Neuron (in vitro differentiated cells): Measurements from ENCODE around the gene GOSR1.
"Not testable (repeated sequence)": the region's sequence is repeated elsewhere in the genome, so short reads cannot be mapped to it uniquely, and the experiment has no call there.

Experiments
- H2AFZ ChIP-seq: one replicate; pipeline ENCODE4 v1.6.1; 2013; ENCODE audit warnings: low read depth, mild to moderate bottlenecking, inconsistent platforms, low read length, moderate library complexity
- H3K27me3 ChIP-seq: one replicate; pipeline ENCODE4 v1.6.1; 2013; ENCODE audit warnings: low read length; ENCODE audit not compliant: insufficient read depth
- H3K36me3 ChIP-seq: one replicate; pipeline ENCODE4 v1.6.1; 2013; ENCODE audit warnings: low read length; ENCODE audit not compliant: insufficient read depth
- H3K4me1 ChIP-seq: one replicate; pipeline ENCODE4 v1.6.1; 2013; ENCODE audit warnings: low read length; ENCODE audit not compliant: insufficient read depth
- H3K4me3 ChIP-seq: 2 replicates; pipeline ENCODE4 v1.5.1; 2013; ENCODE audit warnings: mild to moderate bottlenecking, low read length, moderate library complexity
- H3K9me3 ChIP-seq: one replicate; pipeline ENCODE4 v1.6.1; 2013; ENCODE audit warnings: low read length

GOSR1 gene

DNA sequence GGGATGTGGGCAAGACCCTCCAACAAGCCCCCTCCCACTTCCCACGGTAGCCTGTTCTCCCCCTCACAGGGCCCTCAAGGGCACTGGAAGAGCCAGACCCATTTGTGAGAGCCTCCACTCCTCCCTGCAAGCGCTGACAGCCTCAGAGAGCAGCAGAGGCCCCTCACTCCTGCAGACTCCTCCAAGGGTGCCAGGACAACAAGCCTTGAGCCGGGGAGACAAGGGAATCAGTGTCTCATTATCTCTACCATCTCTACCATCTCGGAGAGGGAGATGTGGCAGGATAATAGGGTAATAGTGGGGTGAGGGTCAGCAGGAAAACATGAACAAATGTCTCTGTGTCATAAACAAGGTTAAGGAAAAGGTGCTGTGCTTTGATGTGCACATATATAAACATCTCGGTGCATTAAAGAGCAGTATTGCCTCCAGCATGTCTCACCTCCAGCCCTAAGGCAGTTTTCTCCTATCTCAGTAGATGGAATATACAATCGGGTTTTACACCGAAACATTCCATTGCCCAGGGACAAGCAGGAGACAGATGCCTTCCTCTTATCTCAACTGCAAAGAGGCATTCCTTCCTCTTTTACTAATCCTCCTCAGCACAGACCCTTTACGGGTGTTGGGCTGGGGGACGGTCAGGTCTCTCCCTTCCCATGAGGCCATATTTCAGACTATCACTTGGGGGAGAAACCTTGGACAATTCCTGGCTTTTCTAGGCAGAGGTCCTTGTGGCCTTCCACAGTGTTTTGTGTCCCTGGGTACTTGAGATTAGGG lies 86.1 kb downstream of the GOSR1 start:
- H3K4me1 ChIP-seq, H3K27me3 ChIP-seq, H3K4me3 ChIP-seq, H3K9me3 ChIP-seq, H3K36me3 ChIP-seq, H2AFZ ChIP-seq: not testable (repeated sequence)

- not testable (repeated sequence) for H3K36me3 ChIP-seq, H2AFZ ChIP-seq, H3K4me3 ChIP-seq, H3K4me1 ChIP-seq, H3K27me3 ChIP-seq, H3K9me3 ChIP-seq
Measured at GRCh38 chr17:30563905-30564390, 86.7 kb downstream of the GOSR1 start.

DNA sequence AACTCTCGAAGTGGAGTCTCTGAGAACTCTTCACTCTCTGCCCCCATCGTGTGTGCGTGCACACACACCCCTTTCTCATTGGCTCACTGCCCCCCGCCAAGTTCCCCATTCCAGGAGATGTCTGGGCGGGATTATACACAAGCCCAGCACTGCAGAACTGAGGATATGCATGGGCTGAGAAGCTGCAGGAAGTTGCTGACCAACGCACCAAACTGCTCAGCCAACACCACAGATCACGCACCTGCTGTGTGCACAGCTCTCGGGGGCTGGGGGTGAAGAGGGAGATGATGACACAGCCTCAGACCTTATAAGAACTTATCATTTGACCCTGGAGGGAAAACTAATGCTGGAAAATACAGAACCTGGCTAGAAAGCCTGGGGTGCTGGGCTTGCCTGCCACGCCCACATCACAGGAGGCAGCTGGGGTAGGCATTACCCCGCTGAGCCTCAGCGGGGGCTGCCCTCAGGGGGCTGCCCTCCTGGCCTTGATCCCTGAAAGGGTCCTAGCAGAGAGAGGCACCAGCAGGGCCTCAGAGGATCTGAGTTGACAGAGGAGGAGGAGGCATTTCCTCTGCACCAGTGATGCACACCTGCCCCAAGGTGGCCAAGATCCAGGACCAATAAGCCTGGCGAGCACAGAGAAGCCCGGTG lies 87.3 kb downstream of the GOSR1 start:
- H3K4me1 ChIP-seq, H3K4me3 ChIP-seq, H2AFZ ChIP-seq, H3K27me3 ChIP-seq, H3K9me3 ChIP-seq, H3K36me3 ChIP-seq: not testable (repeated sequence)

- H3K36me3 ChIP-seq: no peaks in the 10 kb centered on the region
- H3K4me3 ChIP-seq: no peak overlapping the region
- no peaks in the 10 kb centered on the region for H3K9me3 ChIP-seq
- peaks cover 3% of the 10 kb centered on the region for H3K4me1 ChIP-seq
- no peaks in the 10 kb centered on the region for H3K27me3 ChIP-seq
- H2AFZ ChIP-seq: no peak overlapping the region
Measured at GRCh38 chr17:30565073-30565935, 88.1 kb downstream of the GOSR1 start.

- not testable (repeated sequence) for H3K36me3 ChIP-seq, H3K27me3 ChIP-seq, H2AFZ ChIP-seq, H3K9me3 ChIP-seq, H3K4me3 ChIP-seq, H3K4me1 ChIP-seq
Measured at GRCh38 chr17:30566104-30566503, 88.9 kb downstream of the GOSR1 start.

DNA sequence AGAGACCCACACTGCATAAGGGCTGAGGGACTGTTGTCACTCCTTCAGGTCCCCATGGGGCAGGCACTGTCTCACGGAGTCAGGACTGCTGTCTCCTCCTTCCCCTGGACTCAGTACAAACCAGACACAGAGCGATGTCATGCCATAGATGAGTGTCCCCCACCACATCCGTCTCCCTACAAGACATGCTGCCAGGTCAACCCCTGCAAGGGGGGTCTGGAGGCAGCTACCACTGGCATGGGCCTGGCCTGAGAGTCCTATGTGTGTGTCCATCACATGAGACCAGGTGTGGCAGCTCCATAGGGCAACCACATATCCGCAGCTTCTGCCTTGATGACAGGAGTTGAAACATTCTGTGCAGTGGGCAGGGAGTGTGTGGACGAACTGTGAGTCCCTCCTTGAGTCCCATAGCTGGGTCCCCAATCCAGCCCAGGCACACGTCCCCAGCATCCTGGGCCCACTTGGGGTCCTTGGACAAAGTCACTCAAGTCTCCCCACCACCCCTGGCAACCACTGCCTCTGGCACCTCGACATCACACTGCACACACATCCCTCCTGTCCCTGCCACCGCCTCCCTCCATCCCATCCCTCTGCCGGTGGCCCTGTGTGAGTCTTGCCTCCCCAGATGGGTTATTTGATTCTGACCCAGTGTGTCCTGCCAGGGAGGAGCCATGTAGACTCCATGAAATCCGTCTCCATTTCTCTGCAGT lies 89.5 kb downstream of the GOSR1 start:
- not testable (repeated sequence) for H3K9me3 ChIP-seq, H3K27me3 ChIP-seq, H3K4me3 ChIP-seq, H3K36me3 ChIP-seq, H2AFZ ChIP-seq, H3K4me1 ChIP-seq

GRCh38 chr17:30567231-30568116 lies 90.3 kb downstream of the GOSR1 start:
- Histone ChIP-seq H3K4me1 (peaks cover 3% of the 10 kb centered on the region), H3K27me3 (no peaks in the 10 kb centered on the region), H3K36me3 (no peaks in the 10 kb centered on the region), H3K9me3 (no peaks in the 10 kb centered on the region), H3K4me3 (no peak overlapping the region), H2AFZ (no peak overlapping the region)

DNA sequence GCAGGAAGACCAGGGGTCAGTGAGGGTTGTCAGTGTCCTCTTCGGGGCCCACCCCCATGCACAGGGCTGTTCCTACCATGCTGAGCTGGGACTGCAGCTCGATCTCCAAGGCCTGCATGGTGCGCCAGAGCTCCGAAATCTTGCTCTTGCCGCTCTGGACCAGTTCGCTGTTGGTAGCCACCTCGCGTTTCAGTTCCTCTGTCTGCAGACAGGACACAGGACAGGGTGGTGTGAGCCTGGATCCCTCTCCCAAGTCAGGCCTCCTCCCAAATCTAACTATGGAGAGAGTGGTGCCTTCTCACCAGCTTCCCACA lies 90.9 kb downstream of the GOSR1 start:
- Histone ChIP-seq H3K27me3 (no peaks in the 10 kb centered on the region), H3K4me1 (peaks cover 3% of the 10 kb centered on the region), H2AFZ (no peak overlapping the region), H3K4me3 (no peak overlapping the region), H3K36me3 (no peaks in the 10 kb centered on the region), H3K9me3 (no peaks in the 10 kb centered on the region)

- not testable (repeated sequence) for H3K36me3 ChIP-seq, H3K4me1 ChIP-seq, H3K27me3 ChIP-seq, H2AFZ ChIP-seq, H3K9me3 ChIP-seq, H3K4me3 ChIP-seq
Measured at GRCh38 chr17:30569531-30570175, 92.4 kb downstream of the GOSR1 start.

DNA sequence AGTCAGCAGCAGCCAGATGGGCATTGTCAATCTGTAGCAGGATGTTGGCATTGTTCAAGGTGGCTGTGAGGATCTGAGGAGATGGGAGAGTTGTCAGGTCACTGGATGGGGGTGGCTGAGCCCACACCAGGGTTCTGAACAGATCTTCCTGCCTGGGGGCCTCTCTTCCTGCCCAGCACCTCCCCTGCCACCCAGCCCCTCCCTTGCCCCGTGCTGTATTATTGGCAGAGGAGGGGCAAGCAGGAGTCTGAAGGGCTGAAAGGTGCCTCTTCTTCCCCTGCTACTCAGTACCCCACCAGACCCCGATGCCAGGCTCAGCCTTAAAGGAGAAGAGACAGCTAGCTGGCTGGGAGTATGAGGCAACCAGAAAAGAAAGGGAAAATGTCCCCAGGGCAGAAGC lies 93.0 kb downstream of the GOSR1 start:
- Histone ChIP-seq H3K9me3 (no peaks in the 10 kb centered on the region), H3K4me1 (peaks cover 3% of the 10 kb centered on the region), H3K27me3 (no peaks in the 10 kb centered on the region), H2AFZ (no peak overlapping the region), H3K36me3 (no peaks in the 10 kb centered on the region), H3K4me3 (no peak overlapping the region)

- peaks cover 3% of the 10 kb centered on the region for H3K4me1 ChIP-seq
- H2AFZ ChIP-seq: no peak overlapping the region
- H3K9me3 ChIP-seq: no peaks in the 10 kb centered on the region
- no peak overlapping the region for H3K4me3 ChIP-seq
- no peaks in the 10 kb centered on the region for H3K27me3 ChIP-seq
- H3K36me3 ChIP-seq: no peaks in the 10 kb centered on the region
Measured at GRCh38 chr17:30570596-30571265, 93.5 kb downstream of the GOSR1 start.
